HepG2 (cell line): ENCODE results near the gene WDFY1. TPM values are rescaled to one million over a fixed set of nuclear protein-coding genes. Genes with fewer than 3 reads are reported as not detected.

Experiments used
- BCL6 ChIP-seq: IDR thresholded peaks from 2 replicates; pipeline ENCODE4 v1.6.1; 2016; ENCODE audit warnings: missing genetic modification reagents, missing compliant biosample characterization
- GLI4 ChIP-seq: sonication (generic); formaldehyde crosslinking; IDR thresholded peaks from 2 replicates; pipeline ENCODE4 v1.5.1; 2020; ENCODE audit warnings: missing genetic modification reagents, mild to moderate bottlenecking, moderate library complexity, borderline replicate concordance
- GTF2F1 ChIP-seq: fragments of 150-350 bp; IDR thresholded peaks from 2 replicates; pipeline ENCODE4 v1.6.1; 2014; ENCODE audit warnings: low read length
- HOMEZ ChIP-seq: IDR thresholded peaks from 2 replicates; pipeline ENCODE4 v1.6.1; 2016; ENCODE audit warnings: low read depth
- HOXA9 ChIP-seq: sonication (generic); formaldehyde crosslinking; IDR thresholded peaks from 2 replicates; pipeline ENCODE4 v1.8.1; 2022; ENCODE audit warnings: missing genetic modification reagents, mild to moderate bottlenecking, moderate library complexity, borderline replicate concordance
- MZF1 ChIP-seq: sonication (generic); formaldehyde crosslinking; IDR thresholded peaks from 2 replicates; pipeline ENCODE4 v1.8.1; 2023; ENCODE audit warnings: mild to moderate bottlenecking, missing genetic modification reagents, borderline replicate concordance
- NONO ChIP-seq, 2 experiments: fragments of 450-650 bp in 1 of 2; sonication (generic) in 1 of 2; formaldehyde crosslinking in 1 of 2; IDR thresholded peaks in 1 of 2; conservative IDR thresholded peaks in 1 of 2; 2 replicates each; pipeline versions ENCODE4 v1.6.1 to v1.8.0; 2017 to 2022; ENCODE audit warnings: mild to moderate bottlenecking in 1 of 2, missing genetic modification reagents in 1 of 2, moderate library complexity in 1 of 2
- PREB ChIP-seq: sonication (generic); formaldehyde crosslinking; IDR thresholded peaks from 2 replicates; pipeline ENCODE4 v1.4.0; 2020; ENCODE audit warnings: missing genetic modification reagents
- SP140L ChIP-seq: sonication (generic); formaldehyde crosslinking; IDR thresholded peaks from 2 replicates; pipeline ENCODE4 v1.4.0; 2020; ENCODE audit warnings: missing genetic modification reagents, borderline replicate concordance
- THYN1 ChIP-seq: sonication (generic); formaldehyde crosslinking; IDR thresholded peaks from 2 replicates; pipeline ENCODE4 v1.8.1; 2023; ENCODE audit warnings: low read depth, mild to moderate bottlenecking, moderate library complexity, missing genetic modification reagents, borderline replicate concordance
- YEATS2 ChIP-seq: sonication (generic); formaldehyde crosslinking; IDR thresholded peaks from 2 replicates; pipeline ENCODE4 v1.4.0; 2020; ENCODE audit warnings: missing genetic modification reagents, borderline replicate concordance
- ZBTB26 ChIP-seq: IDR thresholded peaks from 2 replicates; pipeline ENCODE4 v1.6.1; 2016; ENCODE audit warnings: missing compliant biosample characterization, missing genetic modification reagents, borderline replicate concordance
- ZNF121 ChIP-seq: sonication (generic); formaldehyde crosslinking; IDR thresholded peaks from 2 replicates; pipeline ENCODE4 v1.5.0; 2020; ENCODE audit warnings: mild to moderate bottlenecking, missing genetic modification reagents
- ZNF143 ChIP-seq: sonication (generic); formaldehyde crosslinking; IDR thresholded peaks from 2 replicates; pipeline ENCODE4 v1.4.0; 2020; ENCODE audit warnings: missing genetic modification reagents
- polyA plus RNA-seq, 8 experiments: library from polyadenylated mRNA; depleted of rRNA in 3 of 8; stranded (reverse) in 7 of 8; unstranded in 1 of 8; fragments of >200 nt; fragmentation: Illumina TruSeq in 4 of 8; extraction: Trizol in 4 of 8; gene quantifications; 2 replicates each; pipeline versions ENCODE4 v1.2.1 to v1.2.3, GENCODE V29; 2011 to 2016; ENCODE audit warnings: low read depth in 4 of 8, missing spikeins in 1 of 8, mixed read lengths in 1 of 8; ENCODE audit not compliant: insufficient read depth in 1 of 8
- total RNA-seq, 5 experiments: library from RNA; depleted of rRNA; stranded (reverse); fragments of >200 nt; fragmentation: Illumina TruSeq; extraction: Trizol; gene quantifications; 2 replicates each; pipeline ENCODE4 v1.2.3, GENCODE V29; 2016; ENCODE audit warnings: low read depth in 1 of 5
- TF ChIP-seq, protein P1 (sequence below): sonication (generic); formaldehyde crosslinking; IDR thresholded peaks from 2 replicates; pipeline ENCODE4 v1.4.0; 2020; ENCODE audit warnings: missing genetic modification reagents, borderline replicate concordance
- TF ChIP-seq, protein P2 (sequence below): sonication (generic); formaldehyde crosslinking; IDR thresholded peaks from 2 replicates; pipeline ENCODE4 v1.8.0; 2022; ENCODE audit warnings: missing genetic modification reagents, mild to moderate bottlenecking, borderline replicate concordance
- TF ChIP-seq, protein P3 (sequence below): sonication (generic); formaldehyde crosslinking; IDR thresholded peaks from 2 replicates; pipeline ENCODE4 v1.4.0; 2020; ENCODE audit warnings: mild to moderate bottlenecking, missing genetic modification reagents

The WDFY1 gene
- total and polyA plus RNA-seq, 2 of the 13 experiments (the other 11 are each of a cell fraction or from before 2014, with no cell fraction given): 77.0 to 78.4 TPM

DNA sequence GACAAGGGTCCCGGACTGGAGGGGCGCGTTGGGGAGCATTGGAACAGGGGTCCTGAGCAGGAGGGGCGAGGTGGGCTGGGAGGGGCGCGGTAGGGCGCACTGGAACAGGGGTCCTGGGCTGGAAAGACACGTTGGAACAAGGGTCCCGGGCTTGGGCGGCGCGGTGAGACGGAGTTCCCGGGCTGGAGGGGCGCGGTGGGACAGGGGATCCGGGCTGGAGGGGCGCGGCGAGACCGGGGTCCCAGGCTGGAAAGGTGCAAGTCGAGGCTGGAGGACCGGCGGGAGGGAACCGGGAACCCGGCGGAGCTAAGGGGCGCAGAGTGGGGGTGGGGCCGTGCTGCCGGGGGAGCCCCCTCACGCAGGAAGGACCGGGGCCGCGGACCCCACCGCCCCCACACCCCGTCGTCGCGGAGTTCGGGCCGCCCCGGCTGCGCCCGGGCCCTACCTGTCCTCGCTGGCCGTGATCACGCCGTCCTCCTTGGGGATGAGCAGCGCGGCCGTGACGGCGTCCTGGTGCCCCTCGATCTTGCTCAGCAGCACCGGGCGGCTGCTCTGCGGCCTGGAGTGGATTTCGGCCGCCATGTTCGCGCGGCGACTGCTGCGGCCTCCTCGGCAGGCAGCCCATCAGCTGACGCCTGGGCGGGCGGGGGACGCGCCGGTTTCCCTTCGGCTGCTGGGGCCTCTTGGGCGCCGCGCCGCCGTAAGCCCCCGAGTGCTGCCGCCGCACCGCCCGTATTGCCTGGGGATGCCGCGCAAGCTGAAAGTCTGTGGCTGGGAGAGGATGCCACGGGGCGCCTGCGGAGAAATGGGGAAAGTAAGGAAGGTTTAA lies at the start of gene WDFY1 (continued):
- no peak for TF ChIP-seq PREB (CRISPR knock-in tag)
- TF ChIP-seq, protein P1, sequence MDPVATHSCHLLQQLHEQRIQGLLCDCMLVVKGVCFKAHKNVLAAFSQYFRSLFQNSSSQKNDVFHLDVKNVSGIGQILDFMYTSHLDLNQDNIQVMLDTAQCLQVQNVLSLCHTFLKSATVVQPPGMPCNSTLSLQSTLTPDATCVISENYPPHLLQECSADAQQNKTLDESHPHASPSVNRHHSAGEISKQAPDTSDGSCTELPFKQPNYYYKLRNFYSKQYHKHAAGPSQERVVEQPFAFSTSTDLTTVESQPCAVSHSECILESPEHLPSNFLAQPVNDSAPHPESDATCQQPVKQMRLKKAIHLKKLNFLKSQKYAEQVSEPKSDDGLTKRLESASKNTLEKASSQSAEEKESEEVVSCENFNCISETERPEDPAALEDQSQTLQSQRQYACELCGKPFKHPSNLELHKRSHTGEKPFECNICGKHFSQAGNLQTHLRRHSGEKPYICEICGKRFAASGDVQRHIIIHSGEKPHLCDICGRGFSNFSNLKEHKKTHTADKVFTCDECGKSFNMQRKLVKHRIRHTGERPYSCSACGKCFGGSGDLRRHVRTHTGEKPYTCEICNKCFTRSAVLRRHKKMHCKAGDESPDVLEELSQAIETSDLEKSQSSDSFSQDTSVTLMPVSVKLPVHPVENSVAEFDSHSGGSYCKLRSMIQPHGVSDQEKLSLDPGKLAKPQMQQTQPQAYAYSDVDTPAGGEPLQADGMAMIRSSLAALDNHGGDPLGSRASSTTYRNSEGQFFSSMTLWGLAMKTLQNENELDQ: peak; percentile 73; the same call in 1 of the 2 replicates
- peak; percentile 85; the same call in 1 of the 2 replicates for TF ChIP-seq BCL6 (CRISPR knock-in tag)
- no peak for TF ChIP-seq GTF2F1
- TF ChIP-seq, protein P2, sequence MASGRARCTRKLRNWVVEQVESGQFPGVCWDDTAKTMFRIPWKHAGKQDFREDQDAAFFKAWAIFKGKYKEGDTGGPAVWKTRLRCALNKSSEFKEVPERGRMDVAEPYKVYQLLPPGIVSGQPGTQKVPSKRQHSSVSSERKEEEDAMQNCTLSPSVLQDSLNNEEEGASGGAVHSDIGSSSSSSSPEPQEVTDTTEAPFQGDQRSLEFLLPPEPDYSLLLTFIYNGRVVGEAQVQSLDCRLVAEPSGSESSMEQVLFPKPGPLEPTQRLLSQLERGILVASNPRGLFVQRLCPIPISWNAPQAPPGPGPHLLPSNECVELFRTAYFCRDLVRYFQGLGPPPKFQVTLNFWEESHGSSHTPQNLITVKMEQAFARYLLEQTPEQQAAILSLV (CRISPR knock-in tag): peak; percentile 99
- peak; percentile 91 for TF ChIP-seq HOMEZ (CRISPR knock-in tag)
- TF ChIP-seq THYN1 (CRISPR knock-in tag): peak; percentile 98
- TF ChIP-seq GLI4: peak; percentile 94; the same call in 1 of the 2 replicates
- TF ChIP-seq ZNF143 (CRISPR knock-in tag): peak; percentile 71
- TF ChIP-seq, protein P3, sequence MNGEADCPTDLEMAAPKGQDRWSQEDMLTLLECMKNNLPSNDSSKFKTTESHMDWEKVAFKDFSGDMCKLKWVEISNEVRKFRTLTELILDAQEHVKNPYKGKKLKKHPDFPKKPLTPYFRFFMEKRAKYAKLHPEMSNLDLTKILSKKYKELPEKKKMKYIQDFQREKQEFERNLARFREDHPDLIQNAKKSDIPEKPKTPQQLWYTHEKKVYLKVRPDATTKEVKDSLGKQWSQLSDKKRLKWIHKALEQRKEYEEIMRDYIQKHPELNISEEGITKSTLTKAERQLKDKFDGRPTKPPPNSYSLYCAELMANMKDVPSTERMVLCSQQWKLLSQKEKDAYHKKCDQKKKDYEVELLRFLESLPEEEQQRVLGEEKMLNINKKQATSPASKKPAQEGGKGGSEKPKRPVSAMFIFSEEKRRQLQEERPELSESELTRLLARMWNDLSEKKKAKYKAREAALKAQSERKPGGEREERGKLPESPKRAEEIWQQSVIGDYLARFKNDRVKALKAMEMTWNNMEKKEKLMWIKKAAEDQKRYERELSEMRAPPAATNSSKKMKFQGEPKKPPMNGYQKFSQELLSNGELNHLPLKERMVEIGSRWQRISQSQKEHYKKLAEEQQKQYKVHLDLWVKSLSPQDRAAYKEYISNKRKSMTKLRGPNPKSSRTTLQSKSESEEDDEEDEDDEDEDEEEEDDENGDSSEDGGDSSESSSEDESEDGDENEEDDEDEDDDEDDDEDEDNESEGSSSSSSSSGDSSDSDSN (CRISPR knock-in tag): peak; percentile 94
- no peak for TF ChIP-seq NONO (IDR thresholded peaks at IDR 0.05)
- peak; percentile 99 for TF ChIP-seq NONO (CRISPR knock-in tag; conservative IDR thresholded peaks at IDR 0.05)
- peak; percentile 92 for TF ChIP-seq ZBTB26 (CRISPR knock-in tag)
- TF ChIP-seq MZF1 (CRISPR knock-in tag): no peak
- TF ChIP-seq YEATS2 (CRISPR knock-in tag): peak; percentile 89
- peak; percentile 94 for TF ChIP-seq HOXA9
- TF ChIP-seq ZNF121 (CRISPR knock-in tag): peak; percentile 65
- peak; percentile 57; the same call in 1 of the 2 replicates for TF ChIP-seq SP140L
